OCI-LY1 (cell line): ENCODE measurements around the gene ADGRB2.

Experiments used
- H2AFZ ChIP-seq: fragments of 200-600 bp; sonication (generic), shearing (Covaris generic); 2 replicates; pipeline ENCODE4 v1.6.0; 2014; ENCODE audit warnings: antibody characterized with exemption, mild to moderate bottlenecking, low read length
- H3F3A ChIP-seq: fragments of 200-600 bp; sonication (generic), shearing (Covaris generic); 2 replicates; pipeline ENCODE4 v1.6.0; 2014; ENCODE audit warnings: mild to moderate bottlenecking, antibody characterized with exemption, low read length, moderate library complexity; ENCODE audit not compliant: insufficient read depth
- H3K27ac ChIP-seq: fragments of 200-600 bp; sonication (generic); 2 replicates; pipeline ENCODE4 v1.5.1; 2014; ENCODE audit warnings: low read length, mixed run types, mild to moderate bottlenecking, low read depth; ENCODE audit not compliant: poor library complexity, severe bottlenecking
- H3K27me3 ChIP-seq: fragments of 200-600 bp; sonication (generic); 2 replicates; pipeline ENCODE4 v1.6.0; 2014; ENCODE audit warnings: antibody characterized with exemption, mild to moderate bottlenecking, low read length, moderate library complexity; ENCODE audit not compliant: insufficient read depth
- H3K36me3 ChIP-seq: fragments of 200-600 bp; sonication (generic); 2 replicates; pipeline ENCODE4 v1.6.1; 2014; ENCODE audit warnings: mild to moderate bottlenecking, antibody characterized with exemption, low read length, moderate library complexity, mixed read lengths; ENCODE audit not compliant: insufficient read depth
- H3K4me1 ChIP-seq: fragments of 200-600 bp; sonication (generic); 2 replicates; pipeline ENCODE4 v1.5.1; 2014; ENCODE audit warnings: mild to moderate bottlenecking, low read length, moderate library complexity; ENCODE audit not compliant: insufficient read depth, severe bottlenecking
- H3K4me2 ChIP-seq: fragments of 200-600 bp; sonication (generic), shearing (Covaris generic); 2 replicates; pipeline ENCODE4 v1.6.1; 2014; ENCODE audit warnings: low read length
- H3K4me3 ChIP-seq: fragments of 200-600 bp; sonication (generic); 2 replicates; pipeline ENCODE4 v1.5.1; 2014; ENCODE audit warnings: low read length, low read depth, mild to moderate bottlenecking, mixed read lengths; ENCODE audit not compliant: poor library complexity, severe bottlenecking
- H3K79me2 ChIP-seq: fragments of 200-600 bp; shearing (Covaris generic); 2 replicates; pipeline ENCODE4 v1.6.1; 2016; ENCODE audit warnings: mixed run types, low read length, mixed read lengths; ENCODE audit not compliant: insufficient read depth
- H3K9ac ChIP-seq: fragments of 200-600 bp; sonication (generic), shearing (Covaris generic); 2 replicates; pipeline ENCODE4 v1.6.1; 2014; ENCODE audit warnings: mild to moderate bottlenecking, low read length, mixed read lengths
- H3K9me2 ChIP-seq: fragments of 200-600 bp; sonication (generic), shearing (Covaris generic); 2 replicates; pipeline ENCODE4 v1.6.1; 2014; ENCODE audit warnings: low read depth, mild to moderate bottlenecking, low read length, mixed read lengths
- H3K9me3 ChIP-seq: fragments of 200-600 bp; shearing (Covaris generic); 2 replicates; pipeline ENCODE4 v1.6.1; 2014; ENCODE audit warnings: low read length, mixed read lengths
- H4K20me1 ChIP-seq: fragments of 200-600 bp; sonication (generic), shearing (Covaris generic); 2 replicates; pipeline ENCODE4 v1.6.0; 2016; ENCODE audit warnings: mild to moderate bottlenecking, low read length; ENCODE audit not compliant: insufficient read depth
- CTCF ChIP-seq: fragments of 200-600 bp; sonication (generic), shearing (Covaris generic); IDR thresholded peaks from 2 replicates; pipeline ENCODE4 v1.5.1; 2017; ENCODE audit warnings: mild to moderate bottlenecking, antibody characterized with exemption, low read length, moderate library complexity, mixed read lengths
- EZH2 ChIP-seq: fragments of 200-600 bp; sonication (generic), shearing (Covaris generic); IDR thresholded peaks from 2 replicates; pipeline ENCODE4 v1.8.0; 2017; ENCODE audit warnings: borderline replicate concordance, mixed run types, mild to moderate bottlenecking, antibody characterized with exemption, low read length, moderate library complexity, mixed read lengths

The ADGRB2 gene

DNA sequence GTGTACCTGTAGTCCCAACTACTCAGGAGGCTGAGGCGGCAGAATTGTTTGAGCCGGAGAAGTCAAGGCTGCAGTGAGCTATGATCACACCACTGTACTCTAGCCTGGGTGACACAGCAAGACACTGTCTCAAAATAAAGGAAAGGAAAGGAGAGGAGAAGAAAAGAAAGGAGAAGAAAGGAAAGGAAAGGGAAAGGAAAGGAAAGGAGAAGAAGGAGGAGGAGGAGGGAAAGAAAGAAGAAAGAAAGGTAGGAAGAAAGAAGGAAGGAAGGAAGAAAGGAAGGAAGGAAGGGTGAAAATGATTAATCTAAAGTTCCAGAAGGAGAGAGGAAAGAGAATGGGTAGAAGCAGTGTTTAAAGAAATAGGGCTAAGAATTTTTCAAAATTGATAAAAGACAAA is 39.5 kb upstream of the ADGRB2 start:
- Histone ChIP-seq H3K79me2 (no peaks in the 10 kb centered on the region), H3K9me3 (no peaks in the 10 kb centered on the region), H2AFZ (no peak overlapping the region), H3K27me3 (no peaks in the 10 kb centered on the region), H3K36me3 (no peaks in the 10 kb centered on the region), H3K9ac (no peak overlapping the region), H4K20me1 (no peaks in the 10 kb centered on the region), H3K4me2 (no peak overlapping the region), H3K4me3 (no peak overlapping the region), H3K9me2 (no peaks in the 10 kb centered on the region), H3F3A (no peaks in the 10 kb centered on the region), H3K27ac (no peak overlapping the region), H3K4me1 (peaks cover 5% of the 10 kb centered on the region)
- no peak for TF ChIP-seq EZH2
- no peak for TF ChIP-seq CTCF

DNA sequence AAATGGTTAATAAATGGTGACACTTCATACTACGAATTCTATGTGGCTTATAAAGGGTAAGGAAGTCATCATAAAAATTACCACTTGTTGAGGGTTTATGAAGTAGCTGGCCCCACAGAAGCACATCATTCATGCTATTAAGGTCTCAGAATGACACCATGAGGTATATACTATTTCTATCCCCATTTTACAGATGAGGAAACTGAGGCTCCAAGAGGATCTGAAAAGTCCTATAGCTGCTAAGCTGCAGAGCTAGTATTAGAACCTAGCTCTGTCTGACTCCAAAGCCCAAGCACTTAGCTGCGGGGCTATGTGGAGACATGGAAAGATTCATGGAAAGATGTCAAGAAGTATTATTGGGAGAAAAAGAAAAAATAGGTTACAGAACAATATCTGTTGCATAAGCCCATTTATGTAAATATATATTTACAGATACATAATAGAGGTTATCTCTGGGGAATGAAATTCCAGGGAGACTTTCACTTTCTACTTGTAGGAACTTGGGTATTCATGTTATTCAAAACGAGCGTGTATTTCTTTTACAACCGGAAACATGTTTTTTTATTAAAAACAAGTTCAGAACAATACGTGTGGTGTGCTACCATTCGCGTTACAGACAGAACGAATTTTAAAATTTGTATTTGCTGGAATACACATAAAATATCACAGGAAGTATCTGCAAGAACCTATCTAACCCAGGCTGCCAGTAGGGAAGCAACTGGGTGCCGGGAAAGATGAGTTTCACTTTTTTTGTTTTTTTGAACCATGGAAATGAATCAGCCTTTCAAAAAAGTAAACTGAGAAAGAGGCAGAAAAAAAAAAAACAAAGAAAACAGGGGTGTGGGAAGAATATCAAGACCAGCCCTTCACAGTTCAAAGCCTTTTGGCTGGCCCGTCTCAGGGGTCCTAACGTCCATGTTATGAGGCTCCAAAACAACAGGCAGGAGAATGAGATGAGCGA is 38.3 kb upstream of the ADGRB2 start:
- H3K9me3 ChIP-seq, result no peaks in the 10 kb centered on the region
- H3K79me2 ChIP-seq, result no peaks in the 10 kb centered on the region
- no peak overlapping the region for H2AFZ ChIP-seq
- no peak overlapping the region for H3K4me3 ChIP-seq
- H4K20me1 ChIP-seq, result no peaks in the 10 kb centered on the region
- peak overlapping the region; percentile 18; the same call in 1 of the 2 replicates for H3K4me2 ChIP-seq
- no peak overlapping the region for H3K9ac ChIP-seq
- H3K27ac ChIP-seq, result no peak overlapping the region
- no peaks in the 10 kb centered on the region for H3K9me2 ChIP-seq
- H3F3A ChIP-seq, result no peaks in the 10 kb centered on the region
- TF ChIP-seq EZH2 (no peak), CTCF (no peak)
- H3K4me1 ChIP-seq, result peaks cover 5% of the 10 kb centered on the region
- H3K27me3 ChIP-seq, result 0 out of 2 replicates have a peak, but pooled peaks cover 7% of the 10 kb centered on the region
- no peaks in the 10 kb centered on the region for H3K36me3 ChIP-seq

DNA sequence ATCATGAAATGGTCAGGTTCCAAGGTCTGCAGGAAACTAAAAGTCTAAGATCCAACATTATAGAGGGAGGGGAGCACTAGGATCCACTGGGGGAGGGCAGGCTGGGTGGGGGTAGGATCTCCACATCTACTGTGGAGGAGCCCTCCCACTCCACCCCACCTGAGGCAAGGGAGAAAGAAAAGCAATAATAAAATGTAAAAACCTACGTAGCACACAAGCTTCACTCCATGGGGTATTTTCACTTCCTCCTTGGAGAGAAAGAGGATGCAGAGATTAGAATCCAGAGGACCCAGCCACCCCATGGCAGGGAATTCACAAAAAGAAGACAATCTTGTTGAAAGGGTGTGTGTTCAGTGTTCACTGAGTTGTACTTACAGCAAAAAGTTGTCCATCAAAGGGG is 37.3 kb upstream of the ADGRB2 start:
- no peak overlapping the region for H3K4me2 ChIP-seq
- H3F3A ChIP-seq, result no peaks in the 10 kb centered on the region
- no peak overlapping the region for H3K9ac ChIP-seq
- H3K27me3 ChIP-seq, result 0 out of 2 replicates have a peak, but pooled peaks cover 10% of the 10 kb centered on the region
- no peaks in the 10 kb centered on the region for H3K36me3 ChIP-seq
- no peaks in the 10 kb centered on the region for H4K20me1 ChIP-seq
- H3K9me3 ChIP-seq, result no peaks in the 10 kb centered on the region
- no peak for TF ChIP-seq CTCF
- no peak for TF ChIP-seq EZH2
- no peak overlapping the region for H2AFZ ChIP-seq
- H3K27ac ChIP-seq, result no peak overlapping the region
- peaks cover 5% of the 10 kb centered on the region for H3K4me1 ChIP-seq
- no peak overlapping the region for H3K4me3 ChIP-seq
- H3K79me2 ChIP-seq, result no peaks in the 10 kb centered on the region
- H3K9me2 ChIP-seq, result no peaks in the 10 kb centered on the region
